ENCODE data around the gene MAP3K20. TPM values are rescaled to one million over a fixed set of nuclear protein-coding genes. Genes with fewer than 3 reads are reported as not detected.
A peak's percentile ranks its signal among the peaks of the same experiment; 100 is the strongest.

MAP3K20 gene
- total and polyA plus RNA-seq, 7 experiments from 2014 or later, result 0.18 to 17.0 (median 1.5) TPM; not detected in 1

- H3K27me3 Mint-ChIP-seq, result peaks cover 0 to 14% (median 2%) of the 10 kb centered on the region in 5 donors
- no peaks in the 10 kb centered on the region for H3K4me1 ChIP-seq (ENCODE audit: control insufficient read depth in 2 of 2, insufficient read depth in 2 of 2, low read length in 2 of 2)
- peaks cover 0 to 15% (median 0%) of the 10 kb centered on the region in 11 donors for H3K9me3 Mint-ChIP-seq
- no peak for ATAC-seq
- DNase-seq, result no peak
- ChIA-PET CTCF (no interaction called here), POLR2A (no interaction called here)
- intact Hi-C loops (cut with micrococcal nuclease), result no loop called here
- no peak overlapping the region for H3K27ac ChIP-seq (ENCODE audit: low read depth, low read length)
- H3K36me3 ChIP-seq (ENCODE audit: control insufficient read depth in 2 of 3, insufficient read depth in 3 of 3, low read length in 3 of 3), result no peaks in the 10 kb centered on the region
- no peaks in the 10 kb centered on the region for H3K9me3 ChIP-seq (ENCODE audit: control insufficient read depth in 2 of 3, low read length in 3 of 3)
- H3K4me3 ChIP-seq (ENCODE audit: low read length), result no peak overlapping the region
- no peaks in the 10 kb centered on the region for H3K36me3 Mint-ChIP-seq
- H3K4me1 Mint-ChIP-seq, result peaks cover 0 to 7% (median 0%) of the 10 kb centered on the region in 7 donors
- no peak overlapping the region for H3K27ac Mint-ChIP-seq
- H3K27me3 ChIP-seq (ENCODE audit: control insufficient read depth in 2 of 2, insufficient read depth in 2 of 2, low read length in 2 of 2), result no peaks in the 10 kb centered on the region
- no peak overlapping the region for H3K4me3 Mint-ChIP-seq
Observed at GRCh38 chr2:173287594-173287993, 211.9 kb downstream of the MAP3K20 start.

GRCh38 chr2:173288561-173288960, 212.9 kb downstream of the MAP3K20 start:
- Mint-ChIP-seq H3K27me3 (peaks cover 0 to 14% (median 2%) of the 10 kb centered on the region in 5 donors), H3K36me3 (no peaks in the 10 kb centered on the region), H3K4me3 (no peak overlapping the region), H3K4me1 (peaks cover 0 to 7% (median 0%) of the 10 kb centered on the region in 7 donors), H3K27ac (no peak overlapping the region), H3K9me3 (peaks cover 0 to 20% (median 0%) of the 10 kb centered on the region in 11 donors)
- POLR2A ChIA-PET, result no interaction called here
- intact Hi-C loops (cut with micrococcal nuclease), result no loop called here
- Histone ChIP-seq H3K27me3 (ENCODE audit: control insufficient read depth in 2 of 2, insufficient read depth in 2 of 2, low read length in 2 of 2) (no peaks in the 10 kb centered on the region), H3K4me3 (ENCODE audit: low read length) (no peak overlapping the region), H3K4me1 (ENCODE audit: control insufficient read depth in 2 of 2, insufficient read depth in 2 of 2, low read length in 2 of 2) (no peaks in the 10 kb centered on the region), H3K36me3 (ENCODE audit: control insufficient read depth in 2 of 3, insufficient read depth in 3 of 3, low read length in 3 of 3) (no peaks in the 10 kb centered on the region), H3K27ac (ENCODE audit: low read depth, low read length) (no peak overlapping the region), H3K9me3 (ENCODE audit: control insufficient read depth in 2 of 3, low read length in 3 of 3) (no peaks in the 10 kb centered on the region)
- CTCF ChIA-PET, result no interaction called here
- no peak for ATAC-seq
- DNase-seq, result no peak

DNA sequence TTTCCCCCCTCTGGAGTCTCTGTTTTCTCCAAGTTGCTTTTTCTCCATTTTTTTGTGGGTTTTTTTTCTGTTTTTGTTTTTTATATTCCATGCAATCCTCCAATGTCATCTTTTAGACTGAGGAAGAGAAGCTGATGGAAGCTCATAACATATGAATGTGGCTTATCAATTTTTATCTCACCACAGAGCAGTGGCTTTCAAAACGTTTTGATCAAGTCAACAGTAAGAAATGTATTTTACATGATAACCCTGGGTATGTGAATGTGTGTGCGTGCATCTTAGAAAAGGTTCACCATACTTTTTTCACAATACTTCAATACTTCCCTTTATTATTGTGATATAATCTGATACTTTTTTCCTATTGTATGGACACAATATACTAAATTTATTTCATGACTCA, 214.4 kb downstream of the MAP3K20 start:
- H3K27ac Mint-ChIP-seq, result no peak overlapping the region
- peaks cover 0 to 24% (median 1%) of the 10 kb centered on the region in 11 donors for H3K9me3 Mint-ChIP-seq
- DNase-seq (no peak), ATAC-seq (no peak)
- H3K4me1 Mint-ChIP-seq, result peaks cover 0 to 7% (median 0%) of the 10 kb centered on the region in 7 donors
- H3K36me3 Mint-ChIP-seq, result no peaks in the 10 kb centered on the region
- H3K36me3 ChIP-seq (ENCODE audit: control insufficient read depth in 2 of 3, insufficient read depth in 3 of 3, low read length in 3 of 3), result no peaks in the 10 kb centered on the region
- CTCF ChIA-PET, result no interaction called here
- H3K27me3 Mint-ChIP-seq, result peaks cover 0 to 14% (median 2%) of the 10 kb centered on the region in 5 donors
- H3K4me3 Mint-ChIP-seq, result no peak overlapping the region
- H3K4me3 ChIP-seq (ENCODE audit: low read length), result no peak overlapping the region
- POLR2A ChIA-PET, result no interaction called here
- H3K4me1 ChIP-seq (ENCODE audit: control insufficient read depth in 2 of 2, insufficient read depth in 2 of 2, low read length in 2 of 2), result no peaks in the 10 kb centered on the region
- intact Hi-C loops (cut with micrococcal nuclease), result no loop called here
- no peaks in the 10 kb centered on the region for H3K27me3 ChIP-seq (ENCODE audit: control insufficient read depth in 2 of 2, insufficient read depth in 2 of 2, low read length in 2 of 2)
- no peak overlapping the region for H3K27ac ChIP-seq (ENCODE audit: low read depth, low read length)
- H3K9me3 ChIP-seq (ENCODE audit: control insufficient read depth in 2 of 3, low read length in 3 of 3), result no peaks in the 10 kb centered on the region

GRCh38 chr2:173290518-173290917, 214.9 kb downstream of the MAP3K20 start:
- no peak overlapping the region for H3K4me3 Mint-ChIP-seq
- peaks cover 0 to 28% (median 2%) of the 10 kb centered on the region in 11 donors for H3K9me3 Mint-ChIP-seq
- Histone ChIP-seq H3K9me3 (ENCODE audit: control insufficient read depth in 2 of 3, low read length in 3 of 3) (no peaks in the 10 kb centered on the region), H3K4me1 (ENCODE audit: control insufficient read depth in 2 of 2, insufficient read depth in 2 of 2, low read length in 2 of 2) (no peaks in the 10 kb centered on the region), H3K27me3 (ENCODE audit: control insufficient read depth in 2 of 2, insufficient read depth in 2 of 2, low read length in 2 of 2) (no peaks in the 10 kb centered on the region), H3K27ac (ENCODE audit: low read depth, low read length) (no peak overlapping the region), H3K4me3 (ENCODE audit: low read length) (no peak overlapping the region), H3K36me3 (ENCODE audit: control insufficient read depth in 2 of 3, insufficient read depth in 3 of 3, low read length in 3 of 3) (no peaks in the 10 kb centered on the region)
- POLR2A ChIA-PET, result no interaction called here
- DNase-seq (no peak), ATAC-seq (no peak)
- H3K27ac Mint-ChIP-seq, result no peak overlapping the region
- H3K36me3 Mint-ChIP-seq, result no peaks in the 10 kb centered on the region
- intact Hi-C loops (cut with micrococcal nuclease), result no loop called here
- CTCF ChIA-PET, result no interaction called here
- peaks cover 0 to 14% (median 2%) of the 10 kb centered on the region in 5 donors for H3K27me3 Mint-ChIP-seq
- peaks cover 0 to 7% (median 0%) of the 10 kb centered on the region in 7 donors for H3K4me1 Mint-ChIP-seq

DNA sequence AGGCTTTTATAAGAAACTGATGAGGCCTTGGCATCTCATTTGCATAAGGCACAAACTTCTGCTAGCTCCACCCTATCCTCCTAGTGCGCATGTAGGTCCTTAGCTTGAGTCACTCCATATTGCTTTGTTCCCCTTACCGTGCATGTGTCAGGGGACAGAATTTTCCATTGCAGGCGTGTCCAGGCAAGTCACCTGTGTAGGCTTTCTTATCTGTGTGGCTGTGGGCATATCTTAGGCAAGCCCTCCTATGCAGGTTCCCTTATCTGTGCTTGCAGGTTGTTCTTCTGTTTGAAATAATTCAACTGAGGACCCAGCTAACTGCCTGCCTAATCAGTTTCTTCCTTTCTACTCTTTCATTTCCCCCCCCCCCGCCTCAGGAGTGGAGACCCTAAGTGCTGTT, 215.8 kb downstream of the MAP3K20 start:
- POLR2A ChIA-PET, result no interaction called here

DNA sequence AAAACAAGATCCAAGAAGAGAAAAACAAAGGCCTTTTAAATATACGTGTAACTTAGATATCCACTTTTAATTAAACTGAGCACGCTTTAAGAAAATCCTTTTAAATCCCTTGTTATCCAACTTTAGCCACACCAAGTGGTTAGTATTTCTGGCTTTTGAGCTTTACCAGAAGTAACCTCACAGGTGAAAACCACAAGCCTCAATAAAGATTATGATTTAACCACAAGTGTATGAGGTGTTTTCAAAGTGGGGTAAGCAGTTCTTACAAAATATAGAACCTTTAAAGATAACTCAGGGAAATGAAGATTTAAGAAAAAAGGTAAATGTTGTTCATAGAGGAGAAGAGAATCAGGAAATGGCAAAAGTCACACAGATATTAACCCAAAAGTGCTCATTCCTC, 220.6 kb downstream of the MAP3K20 start:
- peaks cover 0 to 13% (median 8%) of the 10 kb centered on the region in 5 donors for H3K27me3 Mint-ChIP-seq
- no peak for ATAC-seq
- H3K9me3 ChIP-seq (ENCODE audit: control insufficient read depth in 2 of 3, low read length in 3 of 3), result peaks cover 0 to 22% (median 0%) of the 10 kb centered on the region in 3 experiments
- H3K4me1 Mint-ChIP-seq, result peaks cover 0 to 7% (median 0%) of the 10 kb centered on the region in 7 donors
- no peaks in the 10 kb centered on the region for H3K4me1 ChIP-seq (ENCODE audit: control insufficient read depth in 2 of 2, insufficient read depth in 2 of 2, low read length in 2 of 2)
- H3K27ac ChIP-seq (ENCODE audit: low read depth, low read length), result no peak overlapping the region
- no peaks in the 10 kb centered on the region for H3K27me3 ChIP-seq (ENCODE audit: control insufficient read depth in 2 of 2, insufficient read depth in 2 of 2, low read length in 2 of 2)
- peaks cover 8 to 69% (median 25%) of the 10 kb centered on the region in 11 donors for H3K9me3 Mint-ChIP-seq
- H3K36me3 Mint-ChIP-seq, result peaks cover 0 to 13% (median 1%) of the 10 kb centered on the region in 5 donors
- ChIA-PET POLR2A (no interaction called here), CTCF (no interaction called here)
- H3K4me3 ChIP-seq (ENCODE audit: low read length), result no peak overlapping the region
- DNase-seq, result no peak
- H3K36me3 ChIP-seq (ENCODE audit: control insufficient read depth in 2 of 3, insufficient read depth in 3 of 3, low read length in 3 of 3), result no peaks in the 10 kb centered on the region
- peak overlapping the region in 1 of 9 donors; percentile 31 for H3K27ac Mint-ChIP-seq
- no peak overlapping the region for H3K4me3 Mint-ChIP-seq
- intact Hi-C loops (cut with micrococcal nuclease), result no loop called here

More for the DNA sequence above, 215.8 kb downstream of the MAP3K20 start:
- intact Hi-C loops (cut with micrococcal nuclease), result no loop called here
- ATAC-seq, result no peak
- H3K27me3 ChIP-seq (ENCODE audit: control insufficient read depth in 2 of 2, insufficient read depth in 2 of 2, low read length in 2 of 2), result no peaks in the 10 kb centered on the region
- no peak for DNase-seq
- no peaks in the 10 kb centered on the region for H3K36me3 ChIP-seq (ENCODE audit: control insufficient read depth in 2 of 3, insufficient read depth in 3 of 3, low read length in 3 of 3)
- Mint-ChIP-seq H3K36me3 (peaks cover 0 to 1% (median 0%) of the 10 kb centered on the region in 5 donors), H3K4me3 (no peak overlapping the region), H3K27me3 (peaks cover 0 to 13% (median 3%) of the 10 kb centered on the region in 5 donors), H3K9me3 (peaks cover 0 to 36% (median 2%) of the 10 kb centered on the region in 11 donors), H3K4me1 (peaks cover 0 to 13% (median 0%) of the 10 kb centered on the region in 7 donors), H3K27ac (no peak overlapping the region)
- no peak overlapping the region for H3K4me3 ChIP-seq (ENCODE audit: low read length)
- H3K27ac ChIP-seq (ENCODE audit: low read depth, low read length), result no peak overlapping the region
- H3K9me3 ChIP-seq (ENCODE audit: control insufficient read depth in 2 of 3, low read length in 3 of 3), result no peaks in the 10 kb centered on the region
- CTCF ChIA-PET, result no interaction called here
- H3K4me1 ChIP-seq (ENCODE audit: control insufficient read depth in 2 of 2, insufficient read depth in 2 of 2, low read length in 2 of 2), result no peaks in the 10 kb centered on the region

- H3K9me3 ChIP-seq (ENCODE audit: control insufficient read depth in 2 of 3, low read length in 3 of 3), result peaks cover 0 to 22% (median 0%) of the 10 kb centered on the region in 3 experiments
- no peaks in the 10 kb centered on the region for H3K36me3 ChIP-seq (ENCODE audit: control insufficient read depth in 2 of 3, insufficient read depth in 3 of 3, low read length in 3 of 3)
- intact Hi-C loops (cut with micrococcal nuclease), result no loop called here
- H3K27me3 ChIP-seq (ENCODE audit: control insufficient read depth in 2 of 2, insufficient read depth in 2 of 2, low read length in 2 of 2), result no peaks in the 10 kb centered on the region
- H3K4me1 ChIP-seq (ENCODE audit: control insufficient read depth in 2 of 2, insufficient read depth in 2 of 2, low read length in 2 of 2), result no peaks in the 10 kb centered on the region
- H3K4me3 ChIP-seq (ENCODE audit: low read length), result no peak overlapping the region
- DNase-seq (no peak), ATAC-seq (no peak)
- Mint-ChIP-seq H3K27me3 (peaks cover 0 to 13% (median 8%) of the 10 kb centered on the region in 5 donors), H3K27ac (no peak overlapping the region), H3K4me3 (no peak overlapping the region), H3K4me1 (peaks cover 0 to 7% (median 0%) of the 10 kb centered on the region in 7 donors), H3K36me3 (peaks cover 0 to 15% (median 1%) of the 10 kb centered on the region in 5 donors), H3K9me3 (peaks cover 10 to 61% (median 28%) of the 10 kb centered on the region in 11 donors)
- no peak overlapping the region for H3K27ac ChIP-seq (ENCODE audit: low read depth, low read length)
- ChIA-PET POLR2A (no interaction called here), CTCF (no interaction called here)
Observed at GRCh38 chr2:173298536-173299097, 223.0 kb downstream of the MAP3K20 start.
